ENCODE measurements around the gene PFKFB1. TPM values are rescaled to one million over a fixed set of nuclear protein-coding genes. Genes with fewer than 3 reads are reported as not detected.

Gene PFKFB1
- total and polyA plus RNA-seq, 8 donors, result 0.18 to 0.60 (median 0.47) TPM; not detected in 1

DNA sequence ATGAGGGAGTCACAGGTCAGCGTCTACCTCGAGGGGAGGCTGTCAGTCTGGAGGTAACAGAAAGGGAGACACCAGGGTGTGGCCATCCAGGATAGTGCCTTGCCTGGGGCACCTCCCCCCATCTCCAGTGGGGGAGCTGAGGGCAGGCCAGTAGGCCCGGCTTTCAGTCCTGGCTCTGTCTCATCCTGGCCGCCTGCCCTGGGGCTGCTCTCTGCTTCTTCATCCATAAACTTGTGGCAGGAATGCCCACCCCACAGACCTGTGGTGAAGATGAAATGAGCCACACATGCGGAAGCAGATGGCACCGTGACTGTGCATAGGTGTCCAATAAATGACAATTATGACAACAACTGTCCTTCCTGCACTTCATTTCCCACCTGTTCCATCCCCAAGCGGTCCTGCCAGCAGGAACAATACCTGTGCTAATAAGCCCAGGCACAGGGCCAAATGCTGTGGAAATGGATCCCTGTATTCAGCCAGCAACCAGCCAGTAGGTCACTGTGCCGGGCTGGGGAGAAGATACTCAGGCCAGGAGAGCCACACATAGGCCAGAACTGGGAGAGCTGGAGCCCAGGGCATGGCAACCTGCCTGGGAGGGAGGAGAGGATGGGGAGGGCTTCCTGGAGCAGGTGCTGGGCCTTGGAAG, 43.1 kb downstream of the PFKFB1 start:
- TF ChIP-seq, protein P1, sequence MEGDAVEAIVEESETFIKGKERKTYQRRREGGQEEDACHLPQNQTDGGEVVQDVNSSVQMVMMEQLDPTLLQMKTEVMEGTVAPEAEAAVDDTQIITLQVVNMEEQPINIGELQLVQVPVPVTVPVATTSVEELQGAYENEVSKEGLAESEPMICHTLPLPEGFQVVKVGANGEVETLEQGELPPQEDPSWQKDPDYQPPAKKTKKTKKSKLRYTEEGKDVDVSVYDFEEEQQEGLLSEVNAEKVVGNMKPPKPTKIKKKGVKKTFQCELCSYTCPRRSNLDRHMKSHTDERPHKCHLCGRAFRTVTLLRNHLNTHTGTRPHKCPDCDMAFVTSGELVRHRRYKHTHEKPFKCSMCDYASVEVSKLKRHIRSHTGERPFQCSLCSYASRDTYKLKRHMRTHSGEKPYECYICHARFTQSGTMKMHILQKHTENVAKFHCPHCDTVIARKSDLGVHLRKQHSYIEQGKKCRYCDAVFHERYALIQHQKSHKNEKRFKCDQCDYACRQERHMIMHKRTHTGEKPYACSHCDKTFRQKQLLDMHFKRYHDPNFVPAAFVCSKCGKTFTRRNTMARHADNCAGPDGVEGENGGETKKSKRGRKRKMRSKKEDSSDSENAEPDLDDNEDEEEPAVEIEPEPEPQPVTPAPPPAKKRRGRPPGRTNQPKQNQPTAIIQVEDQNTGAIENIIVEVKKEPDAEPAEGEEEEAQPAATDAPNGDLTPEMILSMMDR (IDR thresholded peaks at IDR 0.05), result no peak
- no peaks in the 10 kb centered on the region for H3K4me1 ChIP-seq
- H3K9me3 ChIP-seq, result no peaks in the 10 kb centered on the region
- intact Hi-C loops (cut with DNase I), result no loop called here
- no peaks in the 10 kb centered on the region for H3K36me3 ChIP-seq
- H3K4me3 ChIP-seq, result no peak overlapping the region
- no peaks in the 10 kb centered on the region for H3K27me3 ChIP-seq
- H3K27ac ChIP-seq, result no peak overlapping the region
- ATAC-seq (no peak), DNase-seq (no peak)

DNA sequence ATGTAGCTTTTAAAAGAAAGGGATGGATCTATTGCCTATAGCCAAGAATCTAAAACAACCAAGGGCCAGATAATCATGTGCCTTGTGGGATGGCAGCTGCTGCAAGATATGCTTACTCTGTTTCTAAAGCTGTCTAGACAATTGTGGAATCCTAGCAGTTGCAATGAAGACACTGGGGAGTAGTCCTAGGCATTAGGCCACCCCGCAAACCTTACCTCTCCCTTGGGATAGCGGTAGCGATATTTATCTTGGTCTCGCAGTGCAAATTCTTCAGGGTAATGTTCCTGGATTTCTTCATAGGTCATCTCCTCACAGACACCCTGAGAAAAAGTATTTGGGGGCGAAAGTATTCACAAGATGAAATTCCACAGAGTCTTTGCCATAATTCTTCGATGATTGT, 48.8 kb downstream of the PFKFB1 start:
- no peaks in the 10 kb centered on the region for H3K27me3 ChIP-seq
- DNase-seq, result no peak
- no peak for ATAC-seq
- H3K36me3 ChIP-seq, result no peaks in the 10 kb centered on the region
- no peak overlapping the region for H3K4me3 ChIP-seq
- TF ChIP-seq, protein P1 (IDR thresholded peaks at IDR 0.05), result no peak
- H3K27ac ChIP-seq, result no peak overlapping the region
- intact Hi-C loops (cut with DNase I), result no loop called here
- no peaks in the 10 kb centered on the region for H3K4me1 ChIP-seq
- no peaks in the 10 kb centered on the region for H3K9me3 ChIP-seq

DNA sequence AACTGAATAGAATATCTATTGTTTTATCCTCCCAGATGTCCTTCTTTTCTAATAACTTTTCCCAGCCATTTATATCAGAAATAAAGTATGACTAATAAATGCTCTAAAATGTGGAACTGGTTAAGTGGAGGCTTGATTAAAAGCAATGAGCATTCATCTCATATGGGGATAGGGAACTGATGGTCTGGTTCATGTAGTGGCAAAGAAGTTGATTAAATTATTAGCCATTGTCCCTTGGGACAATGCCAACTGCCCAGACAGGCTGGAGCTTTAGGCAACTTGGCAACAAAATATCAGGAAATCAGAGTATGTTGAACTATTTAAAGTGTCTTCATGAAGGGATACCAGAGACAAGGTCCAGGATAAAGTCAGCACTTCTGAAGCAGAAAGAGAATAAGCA, 49.2 kb downstream of the PFKFB1 start:
- intact Hi-C loops (cut with DNase I), result no loop called here
- ATAC-seq (no peak), DNase-seq (no peak)
- Histone ChIP-seq H3K27me3 (no peaks in the 10 kb centered on the region), H3K27ac (no peak overlapping the region), H3K9me3 (no peaks in the 10 kb centered on the region), H3K4me1 (no peaks in the 10 kb centered on the region), H3K36me3 (no peaks in the 10 kb centered on the region), H3K4me3 (no peak overlapping the region)
- TF ChIP-seq, protein P1 (IDR thresholded peaks at IDR 0.05), result no peak

DNA sequence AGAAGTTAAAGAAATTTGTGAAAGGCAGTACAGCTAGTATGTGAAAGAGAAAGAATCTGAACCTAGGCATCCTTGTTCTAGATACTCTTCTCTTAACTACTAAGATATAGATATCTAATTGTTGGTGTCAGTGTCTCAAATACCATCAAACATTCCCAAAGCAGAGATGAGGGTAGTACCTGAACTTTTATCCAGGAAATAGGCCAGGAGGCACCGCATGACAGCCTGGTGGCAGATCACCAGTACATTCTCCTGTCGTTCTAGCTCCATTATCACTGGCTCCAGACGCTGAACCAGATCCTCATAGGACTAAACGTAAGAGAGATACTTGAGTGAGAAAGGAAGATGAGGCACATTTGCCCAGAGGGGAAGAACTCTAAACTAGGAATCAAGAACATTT, 56.6 kb downstream of the PFKFB1 start:
- Histone ChIP-seq H3K9me3 (no peaks in the 10 kb centered on the region), H3K27me3 (no peaks in the 10 kb centered on the region), H3K27ac (no peak overlapping the region), H3K4me3 (no peak overlapping the region), H3K4me1 (no peaks in the 10 kb centered on the region), H3K36me3 (no peaks in the 10 kb centered on the region)
- TF ChIP-seq, protein P1 (IDR thresholded peaks at IDR 0.05), result no peak
- no peak for ATAC-seq
- intact Hi-C loops (cut with DNase I), result no loop called here
- no peak for DNase-seq

DNA sequence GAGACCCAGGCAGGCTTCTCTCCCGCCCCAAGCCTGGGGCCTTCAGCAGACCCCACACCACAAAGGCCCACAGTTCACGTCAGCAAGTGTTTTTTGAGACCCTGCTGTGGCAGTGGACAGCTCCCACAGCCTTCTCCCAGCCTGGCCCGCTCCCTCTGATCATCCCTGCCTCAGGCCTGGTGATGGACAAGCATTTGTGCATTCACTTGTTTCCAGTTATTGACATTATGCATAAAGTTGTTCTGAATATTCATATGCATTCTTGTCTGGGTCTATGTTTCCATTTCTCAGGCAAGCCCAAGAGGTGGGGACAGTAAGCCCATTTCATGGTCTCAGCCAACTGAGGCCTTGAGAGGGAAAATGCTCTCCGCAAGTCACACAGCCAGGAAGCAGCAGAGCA, 58.7 kb downstream of the PFKFB1 start:
- Histone ChIP-seq H3K27me3 (no peaks in the 10 kb centered on the region), H3K4me1 (no peaks in the 10 kb centered on the region), H3K4me3 (no peak overlapping the region), H3K36me3 (no peaks in the 10 kb centered on the region), H3K27ac (no peak overlapping the region), H3K9me3 (no peaks in the 10 kb centered on the region)
- DNase-seq (no peak), ATAC-seq (no peak)
- intact Hi-C loops (cut with DNase I), result no loop called here
- TF ChIP-seq, protein P1 (IDR thresholded peaks at IDR 0.05), result no peak

Measured in left lung (tissue), 10 donors.